ENCODE results near the gene PIK3C2A.

GRCh38 chr11:17179970-17180369, 27.8 kb downstream of the PIK3C2A start:
- TF ChIP-seq CTCF (IDR thresholded peaks at IDR 0.05) (no peak), EZH2 (IDR thresholded peaks at IDR 0.05; ENCODE audit: borderline replicate concordance, insufficient read depth, low read depth, low read length, poor library complexity, severe bottlenecking) (no peak)
